Neural progenitor cell (in vitro differentiated cells): ENCODE measurements around the gene PRKD1. TPM values are rescaled to one million over a fixed set of nuclear protein-coding genes. Genes with fewer than 3 reads are reported as not detected.

Experiments used
- DNase-seq: peaks from one replicate; pipeline ENCODE4 v3.0.0-alpha.2; 2016; ENCODE audit warnings: low spot score
- H2AFZ ChIP-seq: fragments of 200-600 bp; sonication (generic); replicated peaks from 2 replicates; pipeline ENCODE4 v1.6.1; 2016; ENCODE audit warnings: antibody characterized with exemption
- H3F3A ChIP-seq: fragments of 200-600 bp; sonication (generic); 2 replicates; pipeline ENCODE4 v1.6.1; 2016; ENCODE audit warnings: antibody characterized with exemption, low read depth
- H3K27ac ChIP-seq: fragments of 200-600 bp; sonication (generic); 2 replicates; pipeline ENCODE4 v1.5.1; 2016; ENCODE audit warnings: mild to moderate bottlenecking
- H3K27me3 ChIP-seq: fragments of 200-600 bp; sonication (generic); 2 replicates; pipeline ENCODE4 v1.6.1; 2016; ENCODE audit warnings: mild to moderate bottlenecking, moderate library complexity
- H3K36me3 ChIP-seq: fragments of 200-600 bp; sonication (generic); 2 replicates; pipeline ENCODE4 v1.5.1; 2016
- H3K4me1 ChIP-seq: fragments of 200-600 bp; sonication (generic); 2 replicates; pipeline ENCODE4 v1.6.1; 2016; ENCODE audit warnings: mixed run types
- H3K4me2 ChIP-seq: fragments of 200-600 bp; sonication (generic); 2 replicates; pipeline ENCODE4 v1.6.1; 2016
- H3K4me3 ChIP-seq: fragments of 200-600 bp; sonication (generic); 2 replicates; pipeline ENCODE4 v1.5.1; 2016
- H3K79me2 ChIP-seq: fragments of 200-600 bp; sonication (generic); 2 replicates; pipeline ENCODE4 v1.6.1; 2016; ENCODE audit warnings: low read depth
- H3K9ac ChIP-seq: fragments of 200-600 bp; sonication (generic); 2 replicates; pipeline ENCODE4 v1.6.1; 2016
- H3K9me3 ChIP-seq: fragments of 200-600 bp; sonication (generic); 2 replicates; pipeline ENCODE4 v1.5.1; 2016; ENCODE audit warnings: low read depth
- H4K20me1 ChIP-seq: fragments of 200-600 bp; sonication (generic); 2 replicates; pipeline ENCODE4 v1.6.1; 2016; ENCODE audit warnings: low read depth
- H3K27ac Mint-ChIP-seq: 3 replicates; pipeline ENCODE4 v1.8.0; 2021; ENCODE audit warnings: mixed read lengths
- H3K27me3 Mint-ChIP-seq: 2 replicates; pipeline ENCODE4 v1.8.0; 2022; ENCODE audit warnings: low read depth, mild to moderate bottlenecking, inconsistent platforms, moderate library complexity, mixed read lengths; ENCODE audit not compliant: insufficient read depth
- H3K36me3 Mint-ChIP-seq: 3 replicates; pipeline ENCODE4 v1.8.0; 2021; ENCODE audit warnings: mixed read lengths
- H3K4me1 Mint-ChIP-seq: 3 replicates; pipeline ENCODE4 v1.8.0; 2021; ENCODE audit warnings: mixed read lengths
- H3K4me3 Mint-ChIP-seq: 3 replicates; pipeline ENCODE4 v1.8.0; 2021; ENCODE audit warnings: mild to moderate bottlenecking, moderate library complexity, mixed read lengths
- H3K9me3 Mint-ChIP-seq: 3 replicates; pipeline ENCODE4 v1.8.0; 2020; ENCODE audit warnings: mixed read lengths
- EZH2 ChIP-seq: fragments of 200-600 bp; sonication (generic); IDR thresholded peaks from 2 replicates; pipeline ENCODE4 v1.6.1; 2017; ENCODE audit warnings: antibody characterized with exemption, mild to moderate bottlenecking, moderate library complexity
- EZH2phosphoT487 ChIP-seq: fragments of 200-600 bp; sonication (generic); IDR thresholded peaks from 2 replicates; pipeline ENCODE4 v1.6.1; 2017; ENCODE audit warnings: antibody characterized with exemption
- total RNA-seq: library from RNA; depleted of rRNA; stranded (reverse); fragments of >200 nt; gene quantifications from 2 replicates; pipeline ENCODE4 v1.2.3, GENCODE V29; 2015; ENCODE audit warnings: low replicate concordance
- TF ChIP-seq, protein P1 (sequence below): fragments of 200-600 bp; sonication (generic); IDR thresholded peaks from 2 replicates; pipeline ENCODE4 v1.5.1; 2017; ENCODE audit warnings: antibody characterized with exemption, mild to moderate bottlenecking

Gene PRKD1
- total RNA-seq, 1 donor from 2014 or later: 8.7 TPM

DNA sequence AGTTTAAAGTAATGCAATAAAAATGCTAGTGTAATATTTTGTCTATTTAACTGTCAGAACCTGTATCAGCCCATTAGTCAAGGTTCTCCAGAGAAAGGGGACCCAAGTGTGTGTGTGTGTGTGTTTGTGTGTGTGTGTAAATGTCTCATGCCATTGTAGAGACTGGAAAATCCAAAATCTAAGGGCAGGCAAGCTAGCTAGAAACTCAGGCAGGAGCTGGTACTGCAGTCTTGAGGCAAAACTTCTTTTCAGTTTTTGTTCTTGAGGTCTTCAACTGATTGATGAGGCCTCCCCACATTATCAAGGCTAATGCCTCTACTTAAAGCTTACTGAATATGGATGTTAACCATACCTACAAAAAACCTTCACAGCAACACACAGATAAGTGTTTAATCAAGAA, 126.7 kb downstream of the PRKD1 start:
- Histone ChIP-seq H3K36me3 (no peaks in the 10 kb centered on the region), H2AFZ (no peak overlapping the region), H3K27me3 (no peaks in the 10 kb centered on the region), H3K9ac (no peak overlapping the region), H3K4me3 (no peak overlapping the region), H3K4me2 (no peak overlapping the region), H3F3A (no peaks in the 10 kb centered on the region), H3K4me1 (peaks cover 9% of the 10 kb centered on the region), H3K9me3 (no peaks in the 10 kb centered on the region), H3K79me2 (no peaks in the 10 kb centered on the region), H4K20me1 (no peaks in the 10 kb centered on the region), H3K27ac (no peak overlapping the region)
- Mint-ChIP-seq H3K4me1 (peaks cover 3% of the 10 kb centered on the region), H3K9me3 (no peaks in the 10 kb centered on the region), H3K4me3 (no peak overlapping the region), H3K36me3 (no peaks in the 10 kb centered on the region), H3K27ac (no peak overlapping the region), H3K27me3 (no peaks in the 10 kb centered on the region)
- TF ChIP-seq EZH2phosphoT487: no peak
- TF ChIP-seq, protein P1, sequence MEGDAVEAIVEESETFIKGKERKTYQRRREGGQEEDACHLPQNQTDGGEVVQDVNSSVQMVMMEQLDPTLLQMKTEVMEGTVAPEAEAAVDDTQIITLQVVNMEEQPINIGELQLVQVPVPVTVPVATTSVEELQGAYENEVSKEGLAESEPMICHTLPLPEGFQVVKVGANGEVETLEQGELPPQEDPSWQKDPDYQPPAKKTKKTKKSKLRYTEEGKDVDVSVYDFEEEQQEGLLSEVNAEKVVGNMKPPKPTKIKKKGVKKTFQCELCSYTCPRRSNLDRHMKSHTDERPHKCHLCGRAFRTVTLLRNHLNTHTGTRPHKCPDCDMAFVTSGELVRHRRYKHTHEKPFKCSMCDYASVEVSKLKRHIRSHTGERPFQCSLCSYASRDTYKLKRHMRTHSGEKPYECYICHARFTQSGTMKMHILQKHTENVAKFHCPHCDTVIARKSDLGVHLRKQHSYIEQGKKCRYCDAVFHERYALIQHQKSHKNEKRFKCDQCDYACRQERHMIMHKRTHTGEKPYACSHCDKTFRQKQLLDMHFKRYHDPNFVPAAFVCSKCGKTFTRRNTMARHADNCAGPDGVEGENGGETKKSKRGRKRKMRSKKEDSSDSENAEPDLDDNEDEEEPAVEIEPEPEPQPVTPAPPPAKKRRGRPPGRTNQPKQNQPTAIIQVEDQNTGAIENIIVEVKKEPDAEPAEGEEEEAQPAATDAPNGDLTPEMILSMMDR: peak; percentile 23
- TF ChIP-seq EZH2: no peak
- no peak for DNase-seq

- H3K27ac ChIP-seq: no peak overlapping the region
- H3K36me3 ChIP-seq: no peaks in the 10 kb centered on the region
- H3K36me3 Mint-ChIP-seq: no peaks in the 10 kb centered on the region
- H3K9me3 ChIP-seq: no peaks in the 10 kb centered on the region
- H3K4me2 ChIP-seq: no peak overlapping the region
- H3K27me3 Mint-ChIP-seq: no peaks in the 10 kb centered on the region
- peak overlapping the region; percentile 11 for H3K27ac Mint-ChIP-seq
- H3K4me3 Mint-ChIP-seq: no peak overlapping the region
- no peaks in the 10 kb centered on the region for H3F3A ChIP-seq
- no peak overlapping the region for H3K9ac ChIP-seq
- H3K4me1 ChIP-seq: peaks cover 9% of the 10 kb centered on the region
- H3K27me3 ChIP-seq: no peaks in the 10 kb centered on the region
- no peak overlapping the region for H2AFZ ChIP-seq
- TF ChIP-seq, protein P1: no peak
- TF ChIP-seq EZH2phosphoT487 (no peak), EZH2 (no peak)
- H3K9me3 Mint-ChIP-seq: no peaks in the 10 kb centered on the region
- no peak for DNase-seq
- peaks cover 5% of the 10 kb centered on the region for H3K4me1 Mint-ChIP-seq
- H3K4me3 ChIP-seq: no peak overlapping the region
- no peaks in the 10 kb centered on the region for H4K20me1 ChIP-seq
- no peaks in the 10 kb centered on the region for H3K79me2 ChIP-seq
These were observed 128.1 kb downstream of the PRKD1 start for GRCh38 chr14:29799464-29800095.

- no peaks in the 10 kb centered on the region for H3K9me3 Mint-ChIP-seq
These were observed 128.8 kb downstream of the PRKD1 start for GRCh38 chr14:29798811-29799210.

More at GRCh38 chr14:29798811-29799210, 128.8 kb downstream of the PRKD1 start:
- H3K27me3 Mint-ChIP-seq: no peaks in the 10 kb centered on the region
- no peak overlapping the region for H3K4me3 Mint-ChIP-seq
- no peak for DNase-seq
- peaks cover 10% of the 10 kb centered on the region for H3K4me1 Mint-ChIP-seq
- Histone ChIP-seq H3K9ac (no peak overlapping the region), H2AFZ (no peak overlapping the region), H4K20me1 (no peaks in the 10 kb centered on the region), H3K36me3 (no peaks in the 10 kb centered on the region), H3K9me3 (no peaks in the 10 kb centered on the region), H3F3A (no peaks in the 10 kb centered on the region), H3K4me2 (no peak overlapping the region), H3K27me3 (no peaks in the 10 kb centered on the region), H3K27ac (no peak overlapping the region), H3K79me2 (no peaks in the 10 kb centered on the region), H3K4me3 (no peak overlapping the region), H3K4me1 (peaks cover 9% of the 10 kb centered on the region)
- TF ChIP-seq EZH2phosphoT487: no peak
- TF ChIP-seq EZH2: no peak
- TF ChIP-seq, protein P1: no peak
- no peaks in the 10 kb centered on the region for H3K36me3 Mint-ChIP-seq
- H3K27ac Mint-ChIP-seq: no peak overlapping the region
